Right kidney (tissue), 9 donors: Measurements from ENCODE around the gene NUP37.
"Not testable (repeated sequence)": the region's sequence is repeated elsewhere in the genome, so short reads cannot be mapped to it uniquely, and the experiment has no call there.

Experiments
- DNase-seq: peaks from one replicate; pipeline ENCODE4 v3.0.0-alpha.2; 2016
- long read RNA-seq, 8 donors: transcript quantifications; one replicate each; lab custom pipeline, GENCODE V29; 2026

Gene NUP37
- long read RNA-seq, donor 1, transcript NUP37-209 (10 exons, 2,372 nt) = major isoform, 17 of 28 reads
- long read RNA-seq, donor 1, partial matches to known transcripts = 8 of 28 reads
- long read RNA-seq, donor 1, other reads (novel, unspliced or antisense) = 0 of 28 reads
- long read RNA-seq, donor 2, transcript NUP37-209 (10 exons, 2,372 nt) = major isoform, 9 of 13 reads
- long read RNA-seq, donor 2, partial matches to known transcripts = 0 of 13 reads
- long read RNA-seq, donor 2, other reads (novel, unspliced or antisense) = 0 of 13 reads
- long read RNA-seq, donor 3, partial matches to known transcripts = 6 of 10 reads
- long read RNA-seq, donor 3, other reads (novel, unspliced or antisense) = 0 of 10 reads
- long read RNA-seq, donor 4, transcript NUP37-209 (10 exons, 2,372 nt) = major isoform, 8 of 17 reads
- long read RNA-seq, donor 4, partial matches to known transcripts = 8 of 17 reads
- long read RNA-seq, donor 4, other reads (novel, unspliced or antisense) = 0 of 17 reads
- long read RNA-seq, donor 5, transcript NUP37-209 (10 exons, 2,372 nt) = major isoform, 7 of 7 reads
- long read RNA-seq, donor 5, partial matches to known transcripts = 0 of 7 reads
- long read RNA-seq, donor 5, other reads (novel, unspliced or antisense) = 0 of 7 reads
- long read RNA-seq, donor 6, transcript NUP37-209 (10 exons, 2,372 nt) = major isoform, 6 of 9 reads
- long read RNA-seq, donor 6, partial matches to known transcripts = 0 of 9 reads
- long read RNA-seq, donor 6, other reads (novel, unspliced or antisense) = 0 of 9 reads
- long read RNA-seq, donor 7, transcript NUP37-209 (10 exons, 2,372 nt) = major isoform, 7 of 21 reads
- long read RNA-seq, donor 7, partial matches to known transcripts = 9 of 21 reads
- long read RNA-seq, donor 7, other reads (novel, unspliced or antisense) = 0 of 21 reads
- long read RNA-seq, donor 8, transcript NUP37-209 (10 exons, 2,372 nt) = major isoform, 8 of 12 reads
- long read RNA-seq, donor 8, partial matches to known transcripts = 0 of 12 reads
- long read RNA-seq, donor 8, other reads (novel, unspliced or antisense) = 0 of 12 reads

- DNase-seq = peak; percentile 89
These were observed at the start of gene NUP37, which contains the start of gene PARPBP for GRCh38 chr12:102119674-102120563. TSS of gene NUP37 (minus strand) at chr12:102120114. CDS start at chr12:102118518, 1,596 bp downstream. TSS of gene PARPBP (plus strand) at chr12:102120183. CDS start at chr12:102123889, 3,706 bp downstream.

GRCh38 chr12:102167821-102168604, 48.1 kb upstream of the NUP37 start:
- no peak for DNase-seq

- DNase-seq = no peak
These were observed 43.5 kb upstream of the NUP37 start for GRCh38 chr12:102163383-102163782.

DNA sequence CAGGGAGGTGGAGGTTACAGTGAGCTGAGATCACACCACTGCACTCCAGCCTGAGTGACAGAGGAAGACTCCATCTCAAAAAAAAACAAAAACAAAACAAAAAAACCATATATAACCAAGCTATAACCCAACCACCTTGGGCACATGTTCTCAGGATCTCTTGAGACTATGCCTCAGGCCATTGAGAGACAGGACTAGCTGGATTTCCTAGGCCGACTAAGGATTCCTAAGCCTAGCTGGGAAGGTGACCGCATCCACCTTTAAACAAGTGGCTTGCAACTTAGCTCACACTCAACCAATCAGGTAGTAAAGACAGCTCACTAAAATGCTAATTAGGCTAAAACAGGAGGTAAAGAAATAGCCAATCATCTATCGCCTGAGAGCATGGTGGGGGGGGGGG, 35.3 kb upstream of the NUP37 start:
- not testable (repeated sequence) for DNase-seq

GRCh38 chr12:102147062-102147587, 27.2 kb upstream of the NUP37 start:
- DNase-seq = not testable (repeated sequence)

- no peak for DNase-seq
These were observed 24.3 kb upstream of the NUP37 start for GRCh38 chr12:102144221-102144620.

DNA sequence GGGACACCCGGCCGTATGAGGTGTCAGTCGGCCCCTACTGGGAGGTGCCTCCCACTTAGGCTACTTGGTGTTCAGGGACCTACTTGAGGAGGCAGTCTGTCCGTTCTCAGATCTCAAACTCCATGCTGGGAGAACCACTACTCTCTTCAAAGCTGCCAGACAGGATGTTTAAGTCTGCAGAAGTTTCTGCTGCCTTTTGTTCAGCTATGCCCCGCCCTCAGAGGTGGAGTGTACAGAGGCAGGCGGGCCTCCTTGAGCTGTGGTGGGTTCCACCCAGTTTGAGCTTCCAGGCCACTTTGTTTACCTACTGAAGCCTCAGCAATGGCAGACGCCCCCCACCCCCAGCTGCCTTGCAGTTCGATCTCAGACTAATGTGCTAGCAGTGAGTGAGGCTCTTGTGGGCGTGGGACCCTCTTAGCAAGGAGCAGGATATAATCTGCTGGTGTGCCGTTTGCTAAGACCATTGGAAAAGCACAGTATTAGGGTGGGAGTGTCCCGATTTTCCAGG, 23.0 kb upstream of the NUP37 start:
- not testable (repeated sequence) for DNase-seq

GRCh38 chr12:102137619-102138018, 17.7 kb upstream of the NUP37 start:
- not testable (repeated sequence) for DNase-seq

- DNase-seq = not testable (repeated sequence)
These were observed 11.5 kb upstream of the NUP37 start for GRCh38 chr12:102131442-102131841.

DNA sequence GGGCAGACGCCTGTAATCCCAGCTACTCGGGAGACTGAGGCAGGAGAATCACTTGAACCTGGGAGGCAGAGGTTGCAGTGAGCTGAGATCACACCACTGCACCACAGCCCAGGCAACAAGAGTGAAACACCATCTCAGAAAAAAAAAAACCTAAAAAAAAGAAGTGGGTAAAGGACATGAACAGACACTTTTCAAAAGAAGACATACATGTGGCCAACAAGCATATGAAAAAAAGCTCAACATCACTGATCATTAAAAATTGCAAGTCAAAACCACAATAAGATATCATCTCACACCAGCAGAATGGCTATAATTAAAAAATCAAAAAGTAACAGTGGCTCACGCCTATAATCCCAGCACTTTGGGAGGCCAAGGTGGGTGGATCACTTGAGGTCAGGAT, 10.8 kb upstream of the NUP37 start:
- DNase-seq = not testable (repeated sequence)

- not testable (repeated sequence) for DNase-seq
These were observed 1.4 kb upstream of the NUP37 start for GRCh38 chr12:102121328-102121727.

GRCh38 chr12:102120886-102121285, 972 bp upstream of the NUP37 start:
- peak; percentile 4 for DNase-seq

DNA sequence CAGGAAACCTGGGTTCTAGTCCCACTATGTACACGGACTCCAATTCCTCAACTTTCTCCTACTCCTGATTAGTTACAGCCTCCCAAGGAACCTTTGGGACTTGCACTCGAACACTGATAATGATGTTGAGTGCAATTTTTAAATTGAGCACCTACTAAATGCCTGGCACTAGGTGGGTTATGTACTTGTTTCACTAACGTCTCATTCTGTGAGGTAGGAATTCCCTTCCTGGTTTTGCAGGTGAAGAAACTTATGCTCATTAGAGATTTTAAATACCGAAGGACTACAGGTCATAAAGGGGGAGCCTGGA, 605 bp upstream of the NUP37 start:
- no peak for DNase-seq

DNA sequence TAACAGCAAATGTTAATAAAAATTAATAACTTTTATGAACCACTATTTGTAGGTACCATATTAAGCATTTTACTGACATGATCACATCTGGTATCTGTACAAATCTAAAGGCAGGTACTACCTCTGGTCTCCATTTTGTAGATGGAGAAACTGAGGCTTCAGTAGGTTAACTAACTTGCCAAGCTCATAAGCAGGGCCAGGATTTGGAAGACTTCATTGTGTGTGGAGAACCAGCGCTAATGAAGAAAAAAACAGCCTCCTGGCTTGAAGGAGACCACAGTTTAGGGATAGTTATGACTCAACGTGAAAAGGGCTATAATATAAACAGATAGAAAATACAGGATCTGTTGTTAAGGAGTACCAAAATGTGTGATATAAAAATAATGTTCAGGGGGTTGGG, 1.0 kb downstream of the NUP37 start:
- no peak for DNase-seq

- no peak for DNase-seq
These were observed 3.5 kb downstream of the NUP37 start for GRCh38 chr12:102116392-102116791.

GRCh38 chr12:102114212-102114611, 5.7 kb downstream of the NUP37 start:
- DNase-seq = no peak

GRCh38 chr12:102110782-102111181, 9.1 kb downstream of the NUP37 start:
- DNase-seq = no peak

DNA sequence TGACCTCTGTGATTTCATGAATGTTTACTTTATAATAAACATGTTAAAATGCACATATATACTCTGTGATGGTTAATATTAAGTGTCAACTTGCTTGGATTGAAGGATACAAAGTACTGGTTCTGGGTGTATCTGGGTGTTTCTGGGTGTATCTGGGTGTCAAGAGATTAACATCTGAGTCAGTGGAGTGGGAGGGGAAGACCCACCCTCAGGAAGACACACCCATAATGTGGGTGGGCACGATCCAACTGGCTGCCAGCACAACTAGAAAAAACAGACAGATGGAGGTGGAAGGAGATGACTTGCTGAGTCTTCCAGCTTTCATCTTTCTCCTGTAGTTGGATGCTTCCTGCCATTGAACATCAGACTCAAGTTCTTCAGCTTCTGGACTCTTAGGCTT, 11.9 kb downstream of the NUP37 start:
- no peak for DNase-seq

GRCh38 chr12:102106905-102107304, 13.0 kb downstream of the NUP37 start:
- DNase-seq = no peak

- DNase-seq = no peak
These were observed 23.1 kb downstream of the NUP37 start for GRCh38 chr12:102096855-102097254.
